MCF 10A (cell line): Measurements from ENCODE around the gene ADAM22. TPM values are rescaled to one million over a fixed set of nuclear protein-coding genes. Genes with fewer than 3 reads are reported as not detected.

Experiments used
- BruUV-seq: library from RNA; stranded (reverse); fragments of 400-500 nt; replicated peaks from 2 replicates; lab custom pipeline; 2021; lab: Mats Ljungman, UMichigan
- CTCF ChIA-PET: fragments of 300-600 bp; sonication (Branson Sonifier 250); formaldehyde crosslinking; extraction: SDS; loops from one replicate; lab custom pipeline; 2021; ENCODE audit warnings: antibody characterized with exemption, inconsistent platforms; lab: Yijun Ruan, JAX
- POLR2A ChIA-PET: fragments of 300-600, 350-650 bp; sonication (Branson Sonifier 250); formaldehyde crosslinking; extraction: SDS; loops from one replicate; lab custom pipeline; 2020; ENCODE audit warnings: antibody characterized with exemption, inconsistent platforms; lab: Yijun Ruan, JAX
- DNase-seq: peaks from one replicate; pipeline ENCODE4 v3.0.0-alpha.2; 2018; ENCODE audit not compliant: unreplicated experiment
- H3K27ac Mint-ChIP-seq: one replicate; pipeline ENCODE4 v1.8.0; 2022; ENCODE audit warnings: mild to moderate bottlenecking, low read depth, mixed read lengths; ENCODE audit not compliant: unreplicated experiment
- H3K27me3 Mint-ChIP-seq: one replicate; pipeline ENCODE4 v1.8.0; 2022; ENCODE audit warnings: mixed read lengths; ENCODE audit not compliant: insufficient read depth, unreplicated experiment
- H3K36me3 Mint-ChIP-seq: one replicate; pipeline ENCODE4 v1.8.0; 2022; ENCODE audit warnings: mild to moderate bottlenecking, moderate library complexity, mixed read lengths; ENCODE audit not compliant: insufficient read depth, unreplicated experiment
- H3K4me1 Mint-ChIP-seq: one replicate; pipeline ENCODE4 v1.8.0; 2022; ENCODE audit warnings: mixed read lengths; ENCODE audit not compliant: insufficient read depth, unreplicated experiment
- H3K4me3 Mint-ChIP-seq: one replicate; pipeline ENCODE4 v1.8.0; 2022; ENCODE audit warnings: mild to moderate bottlenecking, moderate library complexity, mixed read lengths; ENCODE audit not compliant: unreplicated experiment
- H3K9me3 Mint-ChIP-seq: one replicate; pipeline ENCODE4 v1.8.0; 2022; ENCODE audit warnings: mixed read lengths; ENCODE audit not compliant: unreplicated experiment
- CTCF ChIP-seq: fragments of 200-600 bp; IDR thresholded peaks from one replicate; pipeline ENCODE4 v1.8.0; 2022; ENCODE audit warnings: antibody characterized with exemption, mild to moderate bottlenecking; ENCODE audit not compliant: unreplicated experiment
- intact Hi-C: fragments of 100-400 bp; cut with micrococcal nuclease; formaldehyde crosslinking; loops from 2 replicates; pipeline ENCODE4 v1.14.1; 2022
- total RNA-seq: library from RNA; stranded (reverse); gene quantifications from 2 replicates; pipeline ENCODE4 v1.2.3, GENCODE V29; 2022

The ADAM22 gene
- total RNA-seq, 1 experiment from 2014 or later: not detected

DNA sequence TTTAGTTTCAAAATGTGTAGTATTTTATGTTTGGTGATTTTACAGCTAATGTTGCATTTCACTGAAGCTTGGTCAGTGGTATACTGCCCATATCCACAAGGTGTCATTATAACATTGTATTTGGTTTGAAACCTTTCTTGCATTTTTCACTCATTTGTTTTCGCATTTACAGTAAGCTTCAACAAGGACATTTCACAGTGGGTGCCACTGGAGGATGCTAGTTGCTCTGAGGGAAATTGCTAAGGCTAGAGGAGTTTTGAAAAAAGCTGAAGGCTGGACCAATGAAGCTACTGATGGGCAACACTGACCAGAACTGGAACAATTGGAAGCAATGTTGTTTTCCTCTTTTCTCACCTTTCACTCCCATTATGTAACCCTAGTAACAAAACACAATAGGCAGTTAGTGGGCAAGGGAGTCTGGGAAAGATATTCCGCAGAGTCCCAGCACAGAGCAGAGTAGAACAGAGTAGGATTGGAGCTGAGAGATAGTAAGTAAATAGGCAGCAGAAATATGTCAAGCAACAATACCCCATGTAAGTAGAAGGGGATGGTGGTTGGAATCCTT, 309.4 kb downstream of the ADAM22 start:
- peak; percentile 57 for DNase-seq
- no peaks in the 10 kb centered on the region for H3K36me3 Mint-ChIP-seq
- POLR2A ChIA-PET: no interaction called here
- no peaks in the 10 kb centered on the region for H3K27me3 Mint-ChIP-seq
- H3K4me1 Mint-ChIP-seq: no peaks in the 10 kb centered on the region
- H3K9me3 Mint-ChIP-seq: no peaks in the 10 kb centered on the region
- CTCF ChIA-PET: interaction anchor here (0.6 to 10.9 kb wide), 40 partner anchors 11 to 1875 kb away, joined by 3 to 229 read pairs (median 3); partner anchors contain the start of gene SRI
- peak; percentile 73 for TF ChIP-seq CTCF
- H3K27ac Mint-ChIP-seq: no peak overlapping the region
- no TSS peak for BruUV-seq
- intact Hi-C loops: loop anchor here (1.0 to 10.0 kb wide), 4 partner anchors 115 to 1379 kb away; no protein-coding TSS in a partner anchor
- no peak overlapping the region for H3K4me3 Mint-ChIP-seq

DNA sequence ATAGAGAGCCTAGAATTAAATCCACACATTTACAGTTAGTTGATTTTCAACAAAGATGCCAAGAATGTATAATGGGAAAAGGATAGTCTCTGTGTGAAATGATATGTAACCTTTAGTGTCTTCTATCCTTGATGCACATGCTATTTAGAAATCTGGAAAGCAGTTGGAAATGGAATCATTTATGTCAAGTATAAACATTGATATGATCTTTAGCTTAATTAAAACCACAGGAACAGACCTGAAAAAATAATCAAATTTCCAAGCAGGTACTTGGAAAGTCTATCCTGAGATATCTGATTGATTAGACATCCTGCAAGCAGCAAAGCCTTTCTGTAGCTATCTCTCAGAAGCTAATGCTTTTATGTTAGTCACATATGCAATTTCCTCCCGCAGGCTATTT, 310.2 kb downstream of the ADAM22 start:
- no peaks in the 10 kb centered on the region for H3K36me3 Mint-ChIP-seq
- H3K4me3 Mint-ChIP-seq: no peak overlapping the region
- DNase-seq: no peak
- intact Hi-C loops: loop anchor here (5.0 to 10.0 kb wide), 2 partner anchors 301 to 1378 kb away; no protein-coding TSS in a partner anchor
- no peaks in the 10 kb centered on the region for H3K9me3 Mint-ChIP-seq
- no peak for TF ChIP-seq CTCF
- H3K4me1 Mint-ChIP-seq: no peaks in the 10 kb centered on the region
- ChIA-PET POLR2A (no interaction called here), CTCF (interaction anchor here (0.6 to 10.9 kb wide), 19 partner anchors 10 to 1378 kb away, joined by 3 to 229 read pairs (median 5); partner anchors contain the start of gene SRI)
- H3K27ac Mint-ChIP-seq: no peak overlapping the region
- H3K27me3 Mint-ChIP-seq: no peaks in the 10 kb centered on the region
- BruUV-seq: no TSS peak

Other genes with a start within 250 kb of the ADAM22 start
- 10.7 and 12.8 TPM in 2 replicates for gene SLC25A40, start 57.9 kb upstream of the ADAM22 start, total RNA-seq
- gene DBF4, start 57.8 kb upstream of the ADAM22 start, total RNA-seq: 19.0 and 27.4 TPM in 2 replicates